Panc1 (cell line): Measurements from ENCODE around the gene GRM1. TPM values are rescaled to one million over a fixed set of nuclear protein-coding genes. Genes with fewer than 3 reads are reported as not detected.

Experiments
- ATAC-seq: fragments of 200-7000 bp; cut with Tn5 transposase; 2 replicates; pipeline ENCODE4 v1.9.1; 2020; ENCODE audit warnings: mild to moderate bottlenecking, moderate library complexity
- BruUV-seq: library from RNA; stranded (reverse); fragments of 400-500 nt; replicated peaks from 2 replicates; lab custom pipeline; 2021; lab: Mats Ljungman, UMichigan
- CTCF ChIA-PET: fragments of 300-600 bp; sonication (Branson Sonifier 250); formaldehyde crosslinking; loops from one replicate; lab custom pipeline; 2022; ENCODE audit warnings: antibody characterized with exemption; lab: Charles Lee
- POLR2A ChIA-PET: fragments of 300-600 bp; sonication (Branson Sonifier 250); formaldehyde crosslinking; loops from one replicate; lab custom pipeline; 2022; ENCODE audit warnings: antibody characterized with exemption; lab: Charles Lee
- DNase-seq: peaks from one replicate; pipeline ENCODE4 v3.0.0-alpha.2; 2010; ENCODE audit warnings: low read depth, low spot score
- H3K27ac ChIP-seq: 2 replicates; pipeline ENCODE4 v1.5.1; 2011; ENCODE audit warnings: mild to moderate bottlenecking, low read length, inconsistent platforms
- H3K27me3 ChIP-seq: fragments of 200-500 bp; sonication (Bioruptor generic); 2 replicates; pipeline ENCODE4 v1.6.0; 2014; ENCODE audit warnings: low read length, inconsistent platforms; ENCODE audit not compliant: control insufficient read depth, insufficient read depth
- H3K36me3 ChIP-seq: fragments of 200-500 bp; sonication (Bioruptor generic); 2 replicates; pipeline ENCODE4 v1.5.1; 2014; ENCODE audit warnings: inconsistent platforms, mild to moderate bottlenecking, low read length, moderate library complexity; ENCODE audit not compliant: control insufficient read depth, insufficient read depth
- H3K4me1 ChIP-seq: 2 replicates; pipeline ENCODE4 v1.5.1; 2011; ENCODE audit warnings: inconsistent platforms, mild to moderate bottlenecking, low read length, moderate library complexity; ENCODE audit not compliant: control insufficient read depth, insufficient read depth
- H3K4me3 ChIP-seq, 2 experiments: 2 replicates each; pipeline ENCODE4 v1.5.1; 2011 to 2012; ENCODE audit warnings: low read depth in 2 of 2, low read length in 2 of 2, mild to moderate bottlenecking in 2 of 2, inconsistent platforms in 1 of 2, moderate library complexity in 1 of 2
- H3K9me3 ChIP-seq: fragments of 200-500 bp; sonication (Bioruptor generic); 2 replicates; pipeline ENCODE4 v1.5.1; 2014; ENCODE audit warnings: low read depth, mild to moderate bottlenecking, inconsistent platforms, low read length, moderate library complexity; ENCODE audit not compliant: control insufficient read depth, insufficient read depth
- POLR2AphosphoS5 ChIP-seq: IDR thresholded peaks from 2 replicates; pipeline ENCODE4 v1.6.1; 2012; ENCODE audit warnings: mild to moderate bottlenecking, low read depth, low read length, moderate library complexity
- SIN3A ChIP-seq: IDR thresholded peaks from 2 replicates; pipeline ENCODE4 v1.6.1; 2012; ENCODE audit warnings: low read depth, mild to moderate bottlenecking, low read length, moderate library complexity, borderline replicate concordance; ENCODE audit not compliant: insufficient read depth
- TCF7L2 ChIP-seq: IDR thresholded peaks from 2 replicates; pipeline ENCODE4 v1.6.1; 2011; ENCODE audit warnings: mild to moderate bottlenecking, low read depth, low read length, inconsistent platforms
- in situ Hi-C: cut with HindIII; loops from 2 replicates; pipeline ENCODE4 v1.10.0; 2016; ENCODE audit warnings: low sequenced_read_pairs, low pct_unique_long_range_greater_than_20kb
- intact Hi-C: fragments of 100-400 bp; cut with micrococcal nuclease; formaldehyde crosslinking; loops from one replicate; pipeline ENCODE4 v1.10.0; 2022; ENCODE audit not compliant: unreplicated experiment
- total RNA-seq: library from RNA; stranded (reverse); gene quantifications from one replicate; pipeline ENCODE4 v1.2.1, GENCODE V29; 2021; ENCODE audit not compliant: unreplicated experiment
- TF ChIP-seq, protein P1 (sequence below): fragments of 450-650 bp; IDR thresholded peaks from 2 replicates; pipeline ENCODE4 v1.5.1; 2017; ENCODE audit warnings: mild to moderate bottlenecking
- TF ChIP-seq, protein P2 (sequence below), 2 experiments: IDR thresholded peaks; 2 replicates each; pipeline ENCODE4 v1.6.1; 2011 to 2012; ENCODE audit warnings: low read depth in 2 of 2, control low read depth in 1 of 2, low read length in 1 of 2, mild to moderate bottlenecking in 1 of 2, moderate library complexity in 1 of 2; ENCODE audit not compliant: insufficient read depth in 1 of 2

GRM1 gene
- total RNA-seq, 1 experiment from 2014 or later: not detected

DNA sequence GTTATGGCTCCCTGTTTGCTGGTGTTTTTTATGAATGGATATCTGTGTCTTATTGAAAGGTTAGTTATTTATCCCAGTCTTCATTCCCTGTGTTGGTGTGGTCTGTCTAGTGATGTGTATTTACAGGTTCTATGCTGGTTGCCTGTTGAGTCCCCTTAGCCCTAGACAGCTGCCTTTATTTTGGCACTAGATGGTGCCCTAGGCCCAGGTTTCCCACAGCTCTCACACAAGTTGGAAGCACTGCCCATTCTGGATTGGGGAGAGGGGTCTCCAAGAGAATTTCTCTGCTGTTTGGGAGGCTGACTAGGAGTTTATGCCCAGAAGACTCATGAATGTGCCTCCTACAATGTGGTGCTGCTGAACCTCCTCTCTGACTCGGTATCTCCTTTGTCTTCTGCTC lies 12.4 kb downstream of the GRM1 start:
- DNase-seq: peak; percentile 12
- no peaks in the 10 kb centered on the region for H3K4me1 ChIP-seq
- H3K4me3 ChIP-seq: no peak overlapping the region
- no peaks in the 10 kb centered on the region for H3K9me3 ChIP-seq
- peak; percentile 68; the same call in 1 of the 2 replicates for ATAC-seq
- no peaks in the 10 kb centered on the region for H3K36me3 ChIP-seq
- no TSS peak for BruUV-seq
- no peaks in the 10 kb centered on the region; the same call in 1 of the 2 replicates for H3K27me3 ChIP-seq
- ChIA-PET CTCF (no interaction called here), POLR2A (no interaction called here)
- no peak for TF ChIP-seq TCF7L2
- TF ChIP-seq, protein P1, sequence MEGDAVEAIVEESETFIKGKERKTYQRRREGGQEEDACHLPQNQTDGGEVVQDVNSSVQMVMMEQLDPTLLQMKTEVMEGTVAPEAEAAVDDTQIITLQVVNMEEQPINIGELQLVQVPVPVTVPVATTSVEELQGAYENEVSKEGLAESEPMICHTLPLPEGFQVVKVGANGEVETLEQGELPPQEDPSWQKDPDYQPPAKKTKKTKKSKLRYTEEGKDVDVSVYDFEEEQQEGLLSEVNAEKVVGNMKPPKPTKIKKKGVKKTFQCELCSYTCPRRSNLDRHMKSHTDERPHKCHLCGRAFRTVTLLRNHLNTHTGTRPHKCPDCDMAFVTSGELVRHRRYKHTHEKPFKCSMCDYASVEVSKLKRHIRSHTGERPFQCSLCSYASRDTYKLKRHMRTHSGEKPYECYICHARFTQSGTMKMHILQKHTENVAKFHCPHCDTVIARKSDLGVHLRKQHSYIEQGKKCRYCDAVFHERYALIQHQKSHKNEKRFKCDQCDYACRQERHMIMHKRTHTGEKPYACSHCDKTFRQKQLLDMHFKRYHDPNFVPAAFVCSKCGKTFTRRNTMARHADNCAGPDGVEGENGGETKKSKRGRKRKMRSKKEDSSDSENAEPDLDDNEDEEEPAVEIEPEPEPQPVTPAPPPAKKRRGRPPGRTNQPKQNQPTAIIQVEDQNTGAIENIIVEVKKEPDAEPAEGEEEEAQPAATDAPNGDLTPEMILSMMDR: peak; percentile 62
- in situ Hi-C loops (no loop called here), intact Hi-C loops (loop anchor here (5.0 kb wide), 1 partner anchor 656 kb away; no protein-coding TSS in a partner anchor)
- H3K27ac ChIP-seq: no peak overlapping the region

DNA sequence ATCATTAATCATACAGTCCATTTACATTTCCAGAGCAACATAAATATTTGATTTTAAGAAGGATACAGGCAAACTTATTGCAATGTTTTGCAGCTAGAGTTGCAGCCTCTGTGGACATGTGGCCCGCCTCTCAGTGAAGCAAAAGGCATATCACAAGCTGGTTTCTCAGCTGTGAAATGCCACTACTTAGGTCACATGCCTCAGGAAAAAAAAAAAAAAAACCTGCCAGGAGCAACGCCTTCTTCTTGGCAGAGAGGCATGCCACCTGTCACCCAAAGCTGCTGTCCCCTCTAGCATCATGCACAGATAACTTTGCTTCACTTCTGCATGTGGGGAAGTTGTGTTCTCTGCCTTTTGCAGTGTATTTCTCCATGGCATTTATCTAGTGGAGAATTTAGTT lies 18.5 kb downstream of the GRM1 start:
- no peaks in the 10 kb centered on the region for H3K27me3 ChIP-seq
- TF ChIP-seq, protein P2, sequence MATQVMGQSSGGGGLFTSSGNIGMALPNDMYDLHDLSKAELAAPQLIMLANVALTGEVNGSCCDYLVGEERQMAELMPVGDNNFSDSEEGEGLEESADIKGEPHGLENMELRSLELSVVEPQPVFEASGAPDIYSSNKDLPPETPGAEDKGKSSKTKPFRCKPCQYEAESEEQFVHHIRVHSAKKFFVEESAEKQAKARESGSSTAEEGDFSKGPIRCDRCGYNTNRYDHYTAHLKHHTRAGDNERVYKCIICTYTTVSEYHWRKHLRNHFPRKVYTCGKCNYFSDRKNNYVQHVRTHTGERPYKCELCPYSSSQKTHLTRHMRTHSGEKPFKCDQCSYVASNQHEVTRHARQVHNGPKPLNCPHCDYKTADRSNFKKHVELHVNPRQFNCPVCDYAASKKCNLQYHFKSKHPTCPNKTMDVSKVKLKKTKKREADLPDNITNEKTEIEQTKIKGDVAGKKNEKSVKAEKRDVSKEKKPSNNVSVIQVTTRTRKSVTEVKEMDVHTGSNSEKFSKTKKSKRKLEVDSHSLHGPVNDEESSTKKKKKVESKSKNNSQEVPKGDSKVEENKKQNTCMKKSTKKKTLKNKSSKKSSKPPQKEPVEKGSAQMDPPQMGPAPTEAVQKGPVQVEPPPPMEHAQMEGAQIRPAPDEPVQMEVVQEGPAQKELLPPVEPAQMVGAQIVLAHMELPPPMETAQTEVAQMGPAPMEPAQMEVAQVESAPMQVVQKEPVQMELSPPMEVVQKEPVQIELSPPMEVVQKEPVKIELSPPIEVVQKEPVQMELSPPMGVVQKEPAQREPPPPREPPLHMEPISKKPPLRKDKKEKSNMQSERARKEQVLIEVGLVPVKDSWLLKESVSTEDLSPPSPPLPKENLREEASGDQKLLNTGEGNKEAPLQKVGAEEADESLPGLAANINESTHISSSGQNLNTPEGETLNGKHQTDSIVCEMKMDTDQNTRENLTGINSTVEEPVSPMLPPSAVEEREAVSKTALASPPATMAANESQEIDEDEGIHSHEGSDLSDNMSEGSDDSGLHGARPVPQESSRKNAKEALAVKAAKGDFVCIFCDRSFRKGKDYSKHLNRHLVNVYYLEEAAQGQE (IDR thresholded peaks at IDR 0.05; ENCODE audit: insufficient read depth in 1 of 2, low read depth in 2 of 2, low read length in 1 of 2): no peak
- TF ChIP-seq, protein P1: no peak
- TF ChIP-seq POLR2AphosphoS5: no peak
- no peak for TF ChIP-seq TCF7L2
- TF ChIP-seq SIN3A: no peak
- in situ Hi-C loops (no loop called here), intact Hi-C loops (no loop called here)
- H3K36me3 ChIP-seq: no peaks in the 10 kb centered on the region
- no peak overlapping the region for H3K4me3 ChIP-seq
- H3K27ac ChIP-seq: no peak overlapping the region
- no peak for DNase-seq
- CTCF ChIA-PET: no interaction called here
- H3K4me1 ChIP-seq: no peaks in the 10 kb centered on the region
- ATAC-seq: no peak
- H3K9me3 ChIP-seq: no peaks in the 10 kb centered on the region
- POLR2A ChIA-PET: no interaction called here
- BruUV-seq: no TSS peak
